Sigmoid colon (tissue), 7 donors: ENCODE results near the gene SCNN1B. TPM values are rescaled to one million over a fixed set of nuclear protein-coding genes. Genes with fewer than 3 reads are reported as not detected.

Experiments
- DNase-seq: peaks from one replicate; pipeline ENCODE4 v3.0.0-alpha.2; 2019
- H3K27ac ChIP-seq, 4 donors: fragments of 200-600 bp; sonication (generic); one replicate each; pipeline ENCODE4 v1.5.1; 2016 to 2019; ENCODE audit warnings: mild to moderate bottlenecking in 1 of 4
- H3K27me3 ChIP-seq, 3 donors: fragments of 200-600 bp; sonication (generic); one replicate each; pipeline ENCODE4 v1.5.1; 2019; ENCODE audit warnings: mild to moderate bottlenecking in 1 of 3
- H3K36me3 ChIP-seq, 4 donors: fragments of 200-600 bp; sonication (generic); one replicate each; pipeline ENCODE4 v1.5.1; 2016 to 2019
- H3K4me1 ChIP-seq, 4 donors: fragments of 200-600 bp; sonication (generic); one replicate each; pipeline ENCODE4 v1.5.1; 2017 to 2019
- H3K4me3 ChIP-seq, 4 donors: fragments of 200-600 bp; sonication (generic); one replicate each; pipeline ENCODE4 v1.5.1; 2017 to 2019; ENCODE audit warnings: mild to moderate bottlenecking in 2 of 4, moderate library complexity in 1 of 4
- H3K9me3 ChIP-seq, 4 donors: fragments of 200-600 bp in 3 of 4; sonication (generic) in 3 of 4; one replicate each; pipeline versions ENCODE4 v1.5.1 to v1.6.1; 2013 to 2019
- CTCF ChIP-seq, 4 experiments: fragments of 450-650 bp in 3 of 4; fragments of 200-600 bp in 1 of 4; IDR thresholded peaks; one replicate each; pipeline ENCODE4 v1.5.1; 2016 to 2019; ENCODE audit warnings: antibody characterized with exemption in 4 of 4, mild to moderate bottlenecking in 3 of 4, moderate library complexity in 2 of 4
- EP300 ChIP-seq, 4 donors: sonication (generic); formaldehyde crosslinking; IDR thresholded peaks; one replicate each; pipeline ENCODE4 v1.6.1; 2017; ENCODE audit warnings: antibody characterized with exemption in 4 of 4
- POLR2A ChIP-seq, 2 donors: fragments of 450-650 bp; IDR thresholded peaks; one replicate each; pipeline ENCODE4 v1.6.1; 2016; ENCODE audit warnings: antibody characterized with exemption in 2 of 2, mild to moderate bottlenecking in 2 of 2, moderate library complexity in 2 of 2
- POLR2AphosphoS5 ChIP-seq, 4 donors: sonication (generic); formaldehyde crosslinking; IDR thresholded peaks; one replicate each; pipeline ENCODE4 v1.6.1; 2017; ENCODE audit warnings: antibody characterized with exemption in 4 of 4
- WGBS, 2 donors: extraction: QIAGEN DNeasy Blood & Tissue Kit; methylation state at CpG; one replicate each; pipeline ENCODE4 v1.1.7; 2013; 5-methylcytosine and 5-hydroxymethylcytosine counted together
- intact Hi-C: fragments of 100-400 bp; cut with DNase I; formaldehyde crosslinking; loops from one replicate; pipeline ENCODE4 v1.15.1; 2023
- polyA plus RNA-seq, 3 donors: library from polyadenylated mRNA; stranded (reverse); fragments of 200-250 nt; gene quantifications; one replicate each; pipeline ENCODE4 v1.2.3, GENCODE V29; 2013
- total RNA-seq, 4 donors: library from RNA; depleted of rRNA; stranded (reverse); fragments of >200 nt; gene quantifications; one replicate each; pipeline ENCODE4 v1.1.0, GENCODE V29; 2016
- donor health status: healthy with polysubstance abuse.
- donor health status: Bipolar disorder and iron deficiency.
- donor health status: healthy.

SCNN1B gene
- total and polyA plus RNA-seq, 7 donors = 1.7 to 212 (median 9.2) TPM

GRCh38 chr16:23403547-23403946 is 101.4 kb downstream of the SCNN1B start:
- TF ChIP-seq CTCF (IDR thresholded peaks at IDR 0.05) (no peak), POLR2AphosphoS5 (IDR thresholded peaks at IDR 0.05) (no peak), EP300 (IDR thresholded peaks at IDR 0.05) (no peak), POLR2A (IDR thresholded peaks at IDR 0.05) (no peak)
- H3K36me3 ChIP-seq = peaks cover 13 to 85% (median 21%) of the 10 kb centered on the region in 4 donors
- no peaks in the 10 kb centered on the region for H3K9me3 ChIP-seq
- H3K27ac ChIP-seq = peak overlapping the region in 2 of 4 donors; percentile 32 to 44
- peak; percentile 63 for DNase-seq
- WGBS, 2 donors = 84 to 88% methylated on average over 11 of the region's 11 CpGs
- peaks cover 0 to 25% (median 20%) of the 10 kb centered on the region in 4 donors for H3K4me1 ChIP-seq
- no peaks in the 10 kb centered on the region for H3K27me3 ChIP-seq
- intact Hi-C loops = no loop called here
- H3K4me3 ChIP-seq = no peak overlapping the region

GRCh38 chr16:23406024-23406423 is 103.9 kb downstream of the SCNN1B start:
- H3K27ac ChIP-seq = no peak overlapping the region
- intact Hi-C loops = no loop called here
- no peaks in the 10 kb centered on the region for H3K27me3 ChIP-seq
- no peak overlapping the region for H3K4me3 ChIP-seq
- H3K36me3 ChIP-seq = peaks cover 13 to 86% (median 21%) of the 10 kb centered on the region in 4 donors
- 85 to 97% methylated on average over 2 of the region's 2 CpGs for WGBS, 2 donors
- no peak for TF ChIP-seq POLR2AphosphoS5 (IDR thresholded peaks at IDR 0.05)
- H3K4me1 ChIP-seq = peaks cover 0 to 32% (median 27%) of the 10 kb centered on the region in 4 donors
- DNase-seq = peak; percentile 34
- no peaks in the 10 kb centered on the region for H3K9me3 ChIP-seq

GRCh38 chr16:23406546-23407240 is 104.6 kb downstream of the SCNN1B start:
- Histone ChIP-seq H3K4me3 (no peak overlapping the region), H3K36me3 (peaks cover 13 to 86% (median 21%) of the 10 kb centered on the region in 4 donors), H3K27ac (no peak overlapping the region), H3K9me3 (no peaks in the 10 kb centered on the region), H3K4me1 (peaks cover 0 to 32% (median 27%) of the 10 kb centered on the region in 4 donors), H3K27me3 (no peaks in the 10 kb centered on the region)
- 95 to 96% methylated on average over 6 of the region's 6 CpGs for WGBS, 2 donors
- peak; percentile 44 for DNase-seq
- intact Hi-C loops = no loop called here
- TF ChIP-seq CTCF (IDR thresholded peaks at IDR 0.05) = no peak
- no peak for TF ChIP-seq POLR2AphosphoS5 (IDR thresholded peaks at IDR 0.05)
- TF ChIP-seq POLR2A (IDR thresholded peaks at IDR 0.05) = no peak
- TF ChIP-seq EP300 (IDR thresholded peaks at IDR 0.05) = no peak

- Histone ChIP-seq H3K4me1 (peaks cover 0 to 32% (median 27%) of the 10 kb centered on the region in 4 donors), H3K4me3 (no peak overlapping the region), H3K36me3 (peaks cover 13 to 86% (median 21%) of the 10 kb centered on the region in 4 donors), H3K27me3 (no peaks in the 10 kb centered on the region), H3K27ac (no peak overlapping the region), H3K9me3 (no peaks in the 10 kb centered on the region)
- peak; percentile 28 for DNase-seq
- WGBS, 2 donors = 95 to 97% methylated on average over 9 of the region's 9 CpGs
- intact Hi-C loops = no loop called here
- TF ChIP-seq POLR2AphosphoS5 (IDR thresholded peaks at IDR 0.05) = no peak
- no peak for TF ChIP-seq CTCF (IDR thresholded peaks at IDR 0.05)
- no peak for TF ChIP-seq POLR2A (IDR thresholded peaks at IDR 0.05)
- no peak for TF ChIP-seq EP300 (IDR thresholded peaks at IDR 0.05)
Measured at GRCh38 chr16:23407436-23408127, 105.5 kb downstream of the SCNN1B start.

GRCh38 chr16:23408242-23408822 is 106.2 kb downstream of the SCNN1B start:
- intact Hi-C loops = no loop called here
- Histone ChIP-seq H3K9me3 (no peaks in the 10 kb centered on the region), H3K4me3 (no peak overlapping the region), H3K27ac (peak overlapping the region in 3 of 4 donors; percentile 59 to 69 (median 60)), H3K4me1 (peaks cover 0 to 32% (median 27%) of the 10 kb centered on the region in 4 donors), H3K36me3 (peaks cover 7 to 86% (median 17%) of the 10 kb centered on the region in 4 donors), H3K27me3 (no peaks in the 10 kb centered on the region)
- WGBS, 2 donors = 87 to 93% methylated on average over 19 to 21 of the region's 21 CpGs
- TF ChIP-seq POLR2A (IDR thresholded peaks at IDR 0.05) (no peak), EP300 (IDR thresholded peaks at IDR 0.05) (no peak), POLR2AphosphoS5 (IDR thresholded peaks at IDR 0.05) (no peak)
- DNase-seq = peak; percentile 19
